Activated CD8-positive, alpha-beta memory T cell treated with anti-CD3 and anti-CD28 coated beads, Interleukin-2, amount 10 ng/mL, durations not matched to agents 7 days and 5 days (primary cell): ENCODE data around the gene TRIM7. TPM values are rescaled to one million over a fixed set of nuclear protein-coding genes. Genes with fewer than 3 reads are reported as not detected.
A peak's percentile ranks its signal among the peaks of the same experiment; 100 is the strongest.

Experiments used
- ATAC-seq: fragments of 150-1000 bp; cut with Tn5 transposase; one replicate; pipeline ENCODE4 v1.10.0; 2021; ENCODE audit warnings: moderate library complexity
- CTCF ChIA-PET: fragments of 350-600 bp; sonication (Branson Sonifier 250); formaldehyde crosslinking; loops from one replicate; lab custom pipeline; 2021; ENCODE audit warnings: antibody characterized with exemption; lab: Charles Lee
- DNase-seq: peaks from one replicate; pipeline ENCODE4 v3.0.0-alpha.2; 2020
- H3K27ac Mint-ChIP-seq: one replicate; pipeline ENCODE4 v1.8.0; 2021; ENCODE audit warnings: mild to moderate bottlenecking, mixed read lengths
- H3K27me3 Mint-ChIP-seq: one replicate; pipeline ENCODE4 v1.8.0; 2021; ENCODE audit warnings: mixed read lengths
- H3K36me3 Mint-ChIP-seq: one replicate; pipeline ENCODE4 v1.8.0; 2021; ENCODE audit warnings: mild to moderate bottlenecking, mixed read lengths
- H3K4me1 Mint-ChIP-seq: one replicate; pipeline ENCODE4 v1.8.0; 2021; ENCODE audit warnings: mixed read lengths
- H3K4me3 Mint-ChIP-seq: one replicate; pipeline ENCODE4 v1.8.0; 2021; ENCODE audit warnings: mild to moderate bottlenecking, moderate library complexity, mixed read lengths
- H3K9me3 Mint-ChIP-seq: one replicate; pipeline ENCODE4 v1.8.0; 2022; ENCODE audit warnings: low read depth, mixed read lengths
- total RNA-seq, 2 experiments: library from RNA; stranded (reverse); gene quantifications; one replicate each; pipeline ENCODE4 v1.2.3, GENCODE V29; 2021

Gene TRIM7
- total RNA-seq, result 1 to 10 TPM; 1.6 to 1.7 TPM

GRCh38 chr5:181204826-181205760 lies at the start of gene TRIM7:
Gene TRIM7 (minus strand): TSS chr5:181205196. CDS start chr5:181205110, 86 bp downstream.
- Mint-ChIP-seq H3K9me3 (no peaks in the 10 kb centered on the region), H3K27me3 (peaks cover 42% of the 10 kb centered on the region), H3K36me3 (no peaks in the 10 kb centered on the region), H3K4me1 (peaks cover 27% of the 10 kb centered on the region), H3K27ac (peak within 1 kb of the TSS; percentile 90), H3K4me3 (peak within 1 kb of the TSS; percentile 85)
- DNase-seq (no peak), ATAC-seq (peak; percentile 15)
- CTCF ChIA-PET, result interaction anchor here (1.3 to 7.4 kb wide), 7 partner anchors 14 to 37 kb away, joined by 4 to 129 read pairs (median 9); partner anchors contain the start of gene TRIM41

DNA sequence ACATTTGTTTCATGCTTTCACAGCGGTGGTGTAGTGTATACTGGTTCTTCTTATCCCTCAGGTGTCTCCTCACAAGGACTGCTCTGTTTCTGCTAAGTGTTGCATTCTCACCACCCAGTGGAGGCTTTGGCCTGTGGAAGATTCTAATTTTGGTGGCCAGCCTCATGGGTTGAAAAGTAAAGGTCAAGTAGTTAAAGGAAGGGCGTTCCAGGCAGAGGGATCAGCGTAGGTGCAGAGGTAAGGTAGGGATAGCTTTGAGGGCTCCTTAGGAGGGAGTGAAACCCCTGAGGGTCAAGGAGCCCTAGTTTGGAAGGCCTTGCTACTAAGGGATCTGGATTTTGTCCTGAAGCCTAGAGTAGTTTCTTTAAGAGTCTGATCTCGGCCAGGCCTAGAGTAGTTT lies 43.3 kb upstream of the TRIM7 start:
- Mint-ChIP-seq H3K4me3 (peak overlapping the region; percentile 94), H3K4me1 (peaks cover 63% of the 10 kb centered on the region), H3K27ac (peak overlapping the region; percentile 98), H3K36me3 (peaks cover 28% of the 10 kb centered on the region), H3K9me3 (no peaks in the 10 kb centered on the region), H3K27me3 (no peaks in the 10 kb centered on the region)
- CTCF ChIA-PET, result interaction anchor here (0.8 to 8.5 kb wide), 4 partner anchors 12 to 64 kb away, joined by 3 to 49 read pairs (median 4); partner anchors contain the start of gene TRIM52
- ATAC-seq, result no peak
- no peak for DNase-seq

GRCh38 chr5:181246276-181247049 lies 41.5 kb upstream of the TRIM7 start:
- H3K9me3 Mint-ChIP-seq, result no peaks in the 10 kb centered on the region
- DNase-seq, result peak; percentile 89
- peaks cover 62% of the 10 kb centered on the region for H3K4me1 Mint-ChIP-seq
- CTCF ChIA-PET, result interaction anchor here (8.5 kb wide), 1 partner anchor 14 kb away, joined by 49 read pairs; the partner anchor contains the start of gene TRIM52
- H3K36me3 Mint-ChIP-seq, result peaks cover 40% of the 10 kb centered on the region
- H3K4me3 Mint-ChIP-seq, result peak overlapping the region; percentile 94
- ATAC-seq, result peak; percentile 62
- no peaks in the 10 kb centered on the region for H3K27me3 Mint-ChIP-seq
- peak overlapping the region; percentile 98 for H3K27ac Mint-ChIP-seq

- Mint-ChIP-seq H3K27ac (peak overlapping the region; percentile 98), H3K9me3 (no peaks in the 10 kb centered on the region), H3K4me1 (peaks cover 65% of the 10 kb centered on the region), H3K27me3 (no peaks in the 10 kb centered on the region), H3K36me3 (peaks cover 45% of the 10 kb centered on the region), H3K4me3 (peak overlapping the region; percentile 94)
- DNase-seq, result no peak
- no peak for ATAC-seq
- CTCF ChIA-PET, result interaction anchor here (0.7 to 8.5 kb wide), 6 partner anchors 9 to 61 kb away, joined by 3 to 49 read pairs (median 3); partner anchors contain the start of gene TRIM52
These were observed 40.7 kb upstream of the TRIM7 start for GRCh38 chr5:181245427-181246275.

DNA sequence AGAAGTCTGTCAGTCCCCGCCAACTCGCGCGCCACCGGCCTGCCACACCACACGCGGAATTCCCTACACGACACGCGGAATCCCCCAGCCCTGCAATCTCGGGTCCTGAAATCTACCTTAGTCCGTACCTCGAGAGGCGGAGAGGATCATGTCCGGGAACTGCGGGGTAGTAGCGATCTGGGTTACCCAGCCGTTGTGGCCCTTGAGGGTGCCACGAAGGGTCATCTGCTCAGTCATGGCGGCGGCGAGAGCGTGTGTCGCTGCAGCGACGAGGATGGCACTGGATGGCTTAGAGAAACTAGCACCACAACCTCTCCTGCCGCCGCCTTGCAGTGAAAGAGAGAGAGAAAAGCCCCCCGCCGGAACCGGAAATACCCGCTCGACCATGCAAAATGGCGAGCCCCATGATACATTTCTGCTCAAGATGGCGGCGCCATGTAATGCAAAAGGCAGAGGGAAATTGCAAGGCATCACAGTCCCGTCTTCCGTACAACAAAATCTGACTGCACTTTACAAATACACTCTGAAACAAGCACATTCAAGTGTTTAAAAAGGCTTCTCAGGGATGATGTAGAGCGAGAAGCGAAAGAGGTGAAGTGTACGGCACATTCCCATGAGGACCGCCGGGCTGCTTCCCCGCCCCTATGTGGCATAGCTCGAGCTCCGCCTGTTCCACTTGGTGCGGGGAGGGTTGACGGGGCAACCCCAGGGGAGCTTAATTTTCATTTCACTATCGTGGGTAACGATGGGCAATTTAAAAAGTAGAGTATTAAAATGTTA lies 38.8 kb upstream of the TRIM7 start, which contains the start of gene RACK1:
TSS of gene RACK1 (minus strand) at position 343 of the 780 bp plus-strand sequence. CDS start at position 237, 106 bp downstream.
- H3K4me1 Mint-ChIP-seq, result peaks cover 61% of the 10 kb centered on the region
- peak; percentile 70 for ATAC-seq
- H3K27ac Mint-ChIP-seq, result peak within 1 kb of the TSS; percentile 98
- peak within 1 kb of the TSS; percentile 94 for H3K4me3 Mint-ChIP-seq
- H3K36me3 Mint-ChIP-seq, result peaks cover 53% of the 10 kb centered on the region
- CTCF ChIA-PET, result interaction anchor here (0.8 to 2.3 kb wide), 11 partner anchors 9 to 84 kb away, joined by 3 to 13 read pairs (median 3); partner anchors contain the start of genes TRIM41 and TRIM52
- H3K27me3 Mint-ChIP-seq, result no peaks in the 10 kb centered on the region
- peak; percentile 94 for DNase-seq
- H3K9me3 Mint-ChIP-seq, result no peaks in the 10 kb centered on the region

DNA sequence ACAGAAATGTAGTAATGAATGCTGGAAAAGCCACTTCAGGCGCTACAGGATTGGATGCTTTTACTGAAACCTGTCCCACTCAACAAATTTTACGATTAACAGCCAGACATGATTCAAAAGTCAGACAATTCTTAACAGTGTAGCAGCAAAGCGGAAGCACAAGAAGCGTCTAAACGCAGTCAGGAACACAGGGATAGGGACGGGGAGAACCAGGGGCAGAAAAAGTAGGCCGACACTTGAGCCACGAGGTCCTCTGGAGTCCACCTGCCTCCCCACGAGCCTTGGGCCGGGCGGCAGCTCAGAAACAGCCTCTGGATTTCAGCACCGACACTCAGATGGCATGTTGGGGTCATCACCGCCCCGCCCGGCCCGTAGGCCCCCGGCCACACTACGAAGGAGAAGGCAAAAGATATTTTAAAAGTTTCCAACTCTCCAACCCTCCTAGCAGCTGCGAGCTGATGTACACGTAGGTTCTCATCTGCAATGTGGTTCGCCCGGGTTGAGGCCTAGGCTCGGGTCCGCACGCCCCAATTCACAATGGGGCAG lies 38.1 kb upstream of the TRIM7 start:
- H3K4me3 Mint-ChIP-seq, result peak overlapping the region; percentile 94
- H3K27ac Mint-ChIP-seq, result peak overlapping the region; percentile 95
- ATAC-seq (no peak), DNase-seq (no peak)
- H3K36me3 Mint-ChIP-seq, result peaks cover 57% of the 10 kb centered on the region
- H3K4me1 Mint-ChIP-seq, result peaks cover 62% of the 10 kb centered on the region
- no peaks in the 10 kb centered on the region for H3K9me3 Mint-ChIP-seq
- no peaks in the 10 kb centered on the region for H3K27me3 Mint-ChIP-seq
- CTCF ChIA-PET, result interaction anchor here (0.8 to 2.7 kb wide), 5 partner anchors 8 to 20 kb away, joined by 3 to 18 read pairs (median 6); partner anchors contain the start of genes TRIM41 and TRIM52

- CTCF ChIA-PET, result interaction anchor here (0.7 to 2.7 kb wide), 4 partner anchors 16 to 25 kb away, joined by 3 to 18 read pairs (median 8); partner anchors contain the start of genes TRIM41 and TRIM52
- DNase-seq, result no peak
- no peaks in the 10 kb centered on the region for H3K27me3 Mint-ChIP-seq
These were observed 37.0 kb upstream of the TRIM7 start for GRCh38 chr5:181242031-181242451.

GRCh38 chr5:181241393-181241975 lies 36.5 kb upstream of the TRIM7 start:
- H3K4me3 Mint-ChIP-seq, result peak overlapping the region; percentile 94
- H3K36me3 Mint-ChIP-seq, result peaks cover 70% of the 10 kb centered on the region
- H3K9me3 Mint-ChIP-seq, result no peaks in the 10 kb centered on the region
- ATAC-seq, result peak; percentile 45
- CTCF ChIA-PET, result interaction anchor here (0.7 to 2.7 kb wide), 4 partner anchors 15 to 57 kb away, joined by 3 to 18 read pairs (median 4); partner anchors contain the start of gene TRIM41
- peak; percentile 83 for DNase-seq
- H3K4me1 Mint-ChIP-seq, result peaks cover 62% of the 10 kb centered on the region
- H3K27ac Mint-ChIP-seq, result peak overlapping the region; percentile 95
- no peaks in the 10 kb centered on the region for H3K27me3 Mint-ChIP-seq

More at GRCh38 chr5:181242031-181242451, 37.0 kb upstream of the TRIM7 start:
- Mint-ChIP-seq H3K27ac (peak overlapping the region; percentile 95), H3K9me3 (no peaks in the 10 kb centered on the region), H3K4me3 (peak overlapping the region; percentile 94), H3K36me3 (peaks cover 65% of the 10 kb centered on the region), H3K4me1 (peaks cover 62% of the 10 kb centered on the region)
- no peak for ATAC-seq

- DNase-seq (no peak), ATAC-seq (no peak)
- CTCF ChIA-PET, result no interaction called here
- peaks cover 49% of the 10 kb centered on the region for H3K4me1 Mint-ChIP-seq
- peaks cover 84% of the 10 kb centered on the region for H3K36me3 Mint-ChIP-seq
- no peak overlapping the region for H3K4me3 Mint-ChIP-seq
- no peaks in the 10 kb centered on the region for H3K27me3 Mint-ChIP-seq
- peak overlapping the region; percentile 68 for H3K27ac Mint-ChIP-seq
- no peaks in the 10 kb centered on the region for H3K9me3 Mint-ChIP-seq
These were observed 34.2 kb upstream of the TRIM7 start for GRCh38 chr5:181239062-181239663.

DNA sequence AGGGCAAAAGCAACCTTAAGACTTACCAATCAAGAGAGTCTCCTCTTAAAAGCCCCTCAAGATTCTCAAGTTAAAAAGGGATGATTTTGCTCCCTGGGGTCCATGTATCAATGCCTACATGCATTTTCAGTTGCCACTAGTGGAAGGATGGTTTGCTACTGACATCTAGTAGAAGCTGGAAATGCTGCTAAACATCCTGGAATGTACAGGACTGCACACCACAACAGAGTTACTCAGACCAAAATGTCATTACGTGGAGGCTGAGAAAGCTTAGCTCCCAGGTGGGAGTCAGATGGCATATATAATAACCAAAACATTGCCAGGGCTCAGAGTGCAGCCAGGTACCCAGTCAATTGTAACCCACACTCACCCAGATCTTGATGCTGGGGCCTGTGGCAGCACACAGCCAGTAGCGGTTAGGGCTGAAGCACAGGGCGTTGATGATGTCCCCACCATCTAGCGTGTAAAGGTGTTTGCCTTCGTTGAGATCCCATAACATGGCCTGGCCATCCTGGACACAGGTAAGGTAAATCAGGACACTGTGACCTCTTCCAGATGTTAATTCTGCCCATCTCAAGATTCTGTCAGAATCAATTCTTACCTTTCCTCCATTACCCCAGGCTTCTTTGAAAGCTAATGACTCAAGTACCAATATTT lies 32.9 kb upstream of the TRIM7 start:
- peaks cover 79% of the 10 kb centered on the region for H3K36me3 Mint-ChIP-seq
- H3K4me1 Mint-ChIP-seq, result peaks cover 47% of the 10 kb centered on the region
- CTCF ChIA-PET, result interaction anchor here (1.4 kb wide), 1 partner anchor 10 kb away, joined by 3 read pairs; no protein-coding TSS in a partner anchor
- peak overlapping the region; percentile 31 for H3K27ac Mint-ChIP-seq
- ATAC-seq, result no peak
- no peak for DNase-seq
- no peaks in the 10 kb centered on the region for H3K9me3 Mint-ChIP-seq
- no peaks in the 10 kb centered on the region for H3K27me3 Mint-ChIP-seq
- H3K4me3 Mint-ChIP-seq, result no peak overlapping the region
